A549 (cell line): ENCODE measurements around the gene RSRC1. TPM values are rescaled to one million over a fixed set of nuclear protein-coding genes. Genes with fewer than 3 reads are reported as not detected.
A peak's percentile ranks its signal among the peaks of the same experiment; 100 is the strongest.

Source experiments
- ATAC-seq, 2 experiments: fragments of 200-7000 bp in 1 of 2; fragments of >200 bp in 1 of 2; cut with Nextera tagmentation in 1 of 2; cut with Tn5 transposase in 1 of 2; 3 replicates each; pipeline versions ENCODE4 v1.8.0 to v1.9.1; 2018 to 2020; ENCODE audit warnings: mild to moderate bottlenecking in 1 of 2, moderate library complexity in 1 of 2
- CTCF ChIA-PET: fragments of 300-600 bp; sonication (Branson Sonifier 250); formaldehyde crosslinking; extraction: SDS; loops from one replicate; lab custom pipeline; 2021; ENCODE audit warnings: antibody characterized with exemption, inconsistent platforms; lab: Yijun Ruan, JAX
- POLR2A ChIA-PET: fragments of 350-600 bp; formaldehyde crosslinking; extraction: SDS; loops from one replicate; lab custom pipeline; 2021; ENCODE audit warnings: antibody characterized with exemption, inconsistent platforms; lab: Yijun Ruan, JAX
- DNase-seq, 2 experiments: peaks; one replicate each; pipeline versions ENCODE4 v3.0.0 to v3.0.0-alpha.2; 2011 to 2016; ENCODE audit warnings: low read depth in 1 of 2, low spot score in 1 of 2
- FAIRE-seq: peaks from 2 replicates; lab custom pipeline; 2011; peaks lifted over from hg19 to GRCh38; lab: Jason Lieb, UNC
- H3K27ac ChIP-seq, 2 experiments: fragments of >200 bp; sonication (Bioruptor Twin); formaldehyde crosslinking; 3 replicates each; pipeline ENCODE4 v1.5.1; 2016 to 2017
- H3K4me1 ChIP-seq: fragments of >200 bp; sonication (Bioruptor Twin); formaldehyde crosslinking; 3 replicates; pipeline ENCODE4 v1.6.1; 2016
- H3K4me2 ChIP-seq: fragments of >200 bp; sonication (Bioruptor Twin); formaldehyde crosslinking; 3 replicates; pipeline ENCODE4 v1.6.1; 2016
- H3K4me3 ChIP-seq: fragments of >200 bp; sonication (Bioruptor Twin); formaldehyde crosslinking; 3 replicates; pipeline ENCODE4 v1.5.1; 2016
- H3K9me3 ChIP-seq: fragments of >200 bp; sonication (Bioruptor Twin); formaldehyde crosslinking; 3 replicates; pipeline ENCODE4 v1.6.1; 2016
- BHLHE40 ChIP-seq: IDR thresholded peaks from 2 replicates; pipeline ENCODE4 v1.6.1; 2012; ENCODE audit warnings: low read depth, low read length, inconsistent platforms
- CBX8 ChIP-seq: fragments of 200-600 bp; sonication (generic); IDR thresholded peaks from 2 replicates; pipeline ENCODE4 v1.6.1; 2016
- CHD2 ChIP-seq: fragments of 150-350 bp; IDR thresholded peaks from 2 replicates; pipeline ENCODE4 v1.6.1; 2014; ENCODE audit warnings: low read length; ENCODE audit not compliant: partially characterized antibody
- CHD4 ChIP-seq: fragments of 200-600 bp; sonication (generic); IDR thresholded peaks from 2 replicates; pipeline ENCODE4 v1.6.1; 2016; ENCODE audit warnings: antibody characterized with exemption, mild to moderate bottlenecking, borderline replicate concordance
- EHMT2 ChIP-seq: fragments of 200-600 bp; sonication (generic); IDR thresholded peaks from 2 replicates; pipeline ENCODE4 v1.6.1; 2016; ENCODE audit warnings: antibody characterized with exemption, low read depth, mild to moderate bottlenecking, moderate library complexity
- EP300 ChIP-seq, 2 experiments: fragments of >200 bp; sonication (Bioruptor Twin); formaldehyde crosslinking; IDR thresholded peaks; 2 replicates in 1 of 2; 3 replicates in 1 of 2; pipeline ENCODE4 v1.6.1; 2016 to 2017
- FOSB ChIP-seq: fragments of 250-450 bp; sonication (Bioruptor Pico); IDR thresholded peaks from 2 replicates; pipeline ENCODE4 v1.5.0; 2020; ENCODE audit warnings: mild to moderate bottlenecking, moderate library complexity
- FOSL2 ChIP-seq, 2 experiments: fragments of 450-650 bp in 1 of 2; fragments of >200 bp in 1 of 2; sonication (Bioruptor Twin) in 1 of 2; formaldehyde crosslinking; IDR thresholded peaks; 2 replicates each; pipeline versions ENCODE4 v1.5.0 to v1.6.1; 2016 to 2020; ENCODE audit warnings: mild to moderate bottlenecking in 1 of 2, moderate library complexity in 1 of 2
- GATA3 ChIP-seq: IDR thresholded peaks from 2 replicates; pipeline ENCODE4 v1.6.1; 2012; ENCODE audit warnings: borderline replicate concordance
- HOXB5 ChIP-seq: fragments of 250-450 bp; sonication (Bioruptor Pico); IDR thresholded peaks from 2 replicates; pipeline ENCODE4 v1.5.0; 2020; ENCODE audit warnings: mild to moderate bottlenecking, moderate library complexity
- JUN ChIP-seq, 2 experiments: fragments of >200 bp; sonication (Bioruptor Twin); formaldehyde crosslinking; IDR thresholded peaks; 2 replicates in 1 of 2; 3 replicates in 1 of 2; pipeline ENCODE4 v1.6.1; 2016 to 2017
- JUNB ChIP-seq: fragments of >200 bp; sonication (Bioruptor Twin); formaldehyde crosslinking; IDR thresholded peaks from 2 replicates; pipeline ENCODE4 v1.6.1; 2016
- MAFK ChIP-seq: fragments of 450-650 bp; IDR thresholded peaks from 2 replicates; pipeline ENCODE4 v1.6.1; 2014; ENCODE audit not compliant: partially characterized antibody
- NFE2L2 ChIP-seq: fragments of 150-350 bp; conservative IDR thresholded peaks from 2 replicates; pipeline ENCODE4 v1.6.1; 2014; ENCODE audit warnings: low read length
- NPAS2 ChIP-seq: fragments of 250-450 bp; sonication (Bioruptor Pico); IDR thresholded peaks from 2 replicates; pipeline ENCODE4 v1.8.0; 2022; ENCODE audit warnings: mild to moderate bottlenecking, moderate library complexity, borderline replicate concordance
- NR3C1 ChIP-seq: fragments of >200 bp; sonication (Bioruptor Twin); formaldehyde crosslinking; IDR thresholded peaks from 3 replicates; pipeline ENCODE4 v1.6.1; 2017
- RAD21 ChIP-seq, 2 experiments: fragments of >200 bp in 1 of 2; sonication (Bioruptor Twin) in 1 of 2; formaldehyde crosslinking in 1 of 2; IDR thresholded peaks in 1 of 2; conservative IDR thresholded peaks in 1 of 2; 2 replicates in 1 of 2; 3 replicates in 1 of 2; pipeline ENCODE4 v1.6.1; 2012 to 2018; ENCODE audit warnings: inconsistent platforms in 1 of 2
- RARB ChIP-seq: fragments of 250-450 bp; sonication (Bioruptor Pico); IDR thresholded peaks from 2 replicates; pipeline ENCODE4 v1.8.0; 2021; ENCODE audit warnings: mild to moderate bottlenecking, moderate library complexity
- RCOR1 ChIP-seq: fragments of 150-350 bp; IDR thresholded peaks from 2 replicates; pipeline ENCODE4 v1.6.1; 2014; ENCODE audit warnings: antibody characterized with exemption, low read length, low read depth
- RFX5 ChIP-seq: fragments of 450-650 bp; IDR thresholded peaks from 2 replicates; pipeline ENCODE4 v1.7.1; 2014; ENCODE audit warnings: antibody characterized with exemption, mild to moderate bottlenecking, moderate library complexity
- RNF2 ChIP-seq: fragments of 200-600 bp; sonication (generic); IDR thresholded peaks from 2 replicates; pipeline ENCODE4 v1.6.1; 2016; ENCODE audit warnings: low read depth, mild to moderate bottlenecking, antibody characterized with exemption, moderate library complexity, borderline replicate concordance
- TFCP2L1 ChIP-seq: fragments of 250-450 bp; sonication (Bioruptor Pico); IDR thresholded peaks from 2 replicates; pipeline ENCODE4 v1.5.0; 2021; ENCODE audit warnings: mild to moderate bottlenecking
- ZC3H11A ChIP-seq: fragments of 450-650 bp; IDR thresholded peaks from 2 replicates; pipeline ENCODE4 v1.6.1; 2014; ENCODE audit warnings: antibody characterized with exemption, mild to moderate bottlenecking
- WGBS: methylation state at CpG from one replicate; pipeline ENCODE4 v1.1.6; 2017; ENCODE audit errors: missing lambda C conversion rate; 5-methylcytosine and 5-hydroxymethylcytosine counted together
- polyA plus RNA-seq, 4 experiments: library from polyadenylated mRNA; depleted of rRNA in 3 of 4; stranded (reverse); fragments of >200 nt; fragmentation: RNase III in 1 of 4; extraction: RNeasy Plus Mini Kit Qiagen cat#74134 plus additional on column Dnase treatment in 1 of 4; gene quantifications; 2 replicates in 3 of 4; 3 replicates in 1 of 4; pipeline ENCODE4 v1.2.3, GENCODE V29; 2011 to 2017
- TF ChIP-seq, protein P1 (sequence below): fragments of 150-350 bp; IDR thresholded peaks from 2 replicates; pipeline ENCODE4 v1.6.1; 2014; ENCODE audit warnings: low read depth, mild to moderate bottlenecking, low read length
- TF ChIP-seq, protein P2 (sequence below): IDR thresholded peaks from 2 replicates; pipeline ENCODE4 v1.6.1; 2012
- TF ChIP-seq, protein P3 (sequence below): fragments of 250-450 bp; sonication (Bioruptor Pico); IDR thresholded peaks from 2 replicates; pipeline ENCODE4 v1.5.0; 2021; ENCODE audit warnings: mild to moderate bottlenecking, moderate library complexity, borderline replicate concordance
- TF ChIP-seq, protein P4 (sequence below): fragments of 450-650 bp; IDR thresholded peaks from 2 replicates; pipeline ENCODE4 v1.6.1; 2014; ENCODE audit warnings: antibody characterized with exemption

Gene RSRC1
- polyA plus RNA-seq, 2 of the 4 experiments (the other 2 are of a cell fraction): 17.5 to 52.2 TPM

DNA sequence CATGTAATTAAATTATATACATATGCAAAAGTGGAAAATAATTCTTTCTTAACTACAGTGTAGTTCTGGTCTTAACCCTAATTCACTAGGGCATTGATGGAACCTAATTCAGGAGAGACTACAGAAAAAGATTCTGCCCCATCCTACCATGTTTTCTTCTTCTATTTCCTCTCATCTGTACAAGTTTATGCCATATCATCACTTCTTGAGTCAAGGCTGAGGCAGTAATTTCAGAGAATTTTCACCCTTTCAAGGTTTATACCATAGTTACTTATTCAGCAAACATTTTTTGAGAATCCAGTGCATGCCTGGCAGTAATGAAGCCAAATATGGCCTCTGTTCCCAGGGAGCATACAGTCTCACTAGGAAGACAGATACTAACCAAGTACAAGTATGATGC is 37.1 kb upstream of the RSRC1 start:
- DNase-seq (no peak), ATAC-seq (no peak), FAIRE-seq (no peak)
- no peak overlapping the region for H3K27ac ChIP-seq
- TF ChIP-seq HOXB5 (CRISPR knock-in tag) (no peak), RAD21 (conservative IDR thresholded peaks at IDR 0.05 in 1 of 2, IDR thresholded peaks at IDR 0.05 in 1 of 2) (no peak), NR3C1 (no peak), MAFK (peak; percentile 61), TFCP2L1 (CRISPR knock-in tag) (no peak)
- no peaks in the 10 kb centered on the region for H3K4me1 ChIP-seq
- no peak overlapping the region for H3K4me3 ChIP-seq
- no peaks in the 10 kb centered on the region for H3K9me3 ChIP-seq
- ChIA-PET CTCF (no interaction called here), POLR2A (no interaction called here)
- no peak overlapping the region for H3K4me2 ChIP-seq

DNA sequence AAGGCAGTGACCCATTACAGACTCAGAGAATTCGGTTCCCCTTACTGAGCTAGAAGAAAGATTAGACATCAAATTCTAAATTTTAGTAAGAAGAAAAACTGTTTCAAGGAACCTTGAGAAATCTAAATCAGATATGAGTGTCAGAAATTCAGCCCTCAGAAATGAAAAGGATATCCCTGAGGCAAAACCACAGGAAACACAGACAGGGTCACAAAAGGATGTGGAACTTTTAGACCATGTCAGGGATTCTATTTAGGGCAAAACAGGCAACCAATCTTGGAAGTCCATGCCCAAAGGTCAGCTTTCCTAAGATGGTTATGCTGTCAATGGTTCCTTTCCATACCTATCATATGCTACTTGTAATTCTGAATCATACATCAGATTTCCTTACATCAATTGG is 35.3 kb upstream of the RSRC1 start:
- Histone ChIP-seq H3K4me3 (no peak overlapping the region), H3K4me2 (no peak overlapping the region), H3K4me1 (no peaks in the 10 kb centered on the region), H3K27ac (no peak overlapping the region), H3K9me3 (no peaks in the 10 kb centered on the region)
- DNase-seq: no peak
- CTCF ChIA-PET: interaction anchor here (1.8 kb wide), 1 partner anchor 14 kb away, joined by 4 read pairs; no protein-coding TSS in a partner anchor
- no peak for FAIRE-seq
- ATAC-seq: no peak
- POLR2A ChIA-PET: no interaction called here
- TF ChIP-seq, protein P1, sequence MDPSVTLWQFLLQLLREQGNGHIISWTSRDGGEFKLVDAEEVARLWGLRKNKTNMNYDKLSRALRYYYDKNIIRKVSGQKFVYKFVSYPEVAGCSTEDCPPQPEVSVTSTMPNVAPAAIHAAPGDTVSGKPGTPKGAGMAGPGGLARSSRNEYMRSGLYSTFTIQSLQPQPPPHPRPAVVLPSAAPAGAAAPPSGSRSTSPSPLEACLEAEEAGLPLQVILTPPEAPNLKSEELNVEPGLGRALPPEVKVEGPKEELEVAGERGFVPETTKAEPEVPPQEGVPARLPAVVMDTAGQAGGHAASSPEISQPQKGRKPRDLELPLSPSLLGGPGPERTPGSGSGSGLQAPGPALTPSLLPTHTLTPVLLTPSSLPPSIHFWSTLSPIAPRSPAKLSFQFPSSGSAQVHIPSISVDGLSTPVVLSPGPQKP: no peak
- TF ChIP-seq BHLHE40 (no peak), NFE2L2 (no peak), GATA3 (no peak), JUNB (no peak), RCOR1 (no peak), HOXB5 (CRISPR knock-in tag) (no peak), EP300 (IDR thresholded peaks at IDR 0.05) (no peak)
- TF ChIP-seq, protein P2, sequence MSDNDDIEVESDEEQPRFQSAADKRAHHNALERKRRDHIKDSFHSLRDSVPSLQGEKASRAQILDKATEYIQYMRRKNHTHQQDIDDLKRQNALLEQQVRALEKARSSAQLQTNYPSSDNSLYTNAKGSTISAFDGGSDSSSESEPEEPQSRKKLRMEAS: no peak
- WGBS: 2% methylated on average over 1 of the region's 1 CpG

DNA sequence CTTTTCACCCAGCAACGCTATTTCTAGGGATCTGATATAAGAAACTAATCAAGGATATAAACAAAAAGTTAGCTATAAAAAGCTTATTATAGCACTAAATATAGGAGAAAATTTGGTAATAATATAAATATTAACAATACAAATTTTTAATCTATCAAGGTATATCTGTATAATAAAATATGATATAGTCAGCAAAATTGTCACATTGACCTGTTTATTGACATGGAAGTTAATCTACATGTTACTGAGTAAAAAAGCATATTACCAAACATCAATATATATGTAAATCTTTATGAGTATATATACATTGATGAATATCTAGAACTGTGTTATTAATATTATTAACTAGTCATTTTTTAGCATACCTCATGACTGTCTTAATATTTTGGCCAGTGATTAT is 30.3 kb upstream of the RSRC1 start:
- ATAC-seq: no peak
- no peaks in the 10 kb centered on the region for H3K9me3 ChIP-seq
- H3K4me3 ChIP-seq: no peak overlapping the region
- no peak for TF ChIP-seq RFX5
- TF ChIP-seq, protein P1: no peak
- TF ChIP-seq RARB (CRISPR knock-in tag): no peak
- TF ChIP-seq TFCP2L1 (CRISPR knock-in tag): no peak
- peak; percentile 80 for TF ChIP-seq MAFK
- TF ChIP-seq FOSB (CRISPR knock-in tag): no peak
- no peak for TF ChIP-seq CBX8
- TF ChIP-seq CHD2: no peak
- H3K4me2 ChIP-seq: no peak overlapping the region
- 86% methylated on average over 1 of the region's 1 CpG for WGBS
- H3K27ac ChIP-seq: no peak overlapping the region
- no peak for DNase-seq
- CTCF ChIA-PET: no interaction called here
- FAIRE-seq: no peak
- POLR2A ChIA-PET: no interaction called here
- no peaks in the 10 kb centered on the region for H3K4me1 ChIP-seq

DNA sequence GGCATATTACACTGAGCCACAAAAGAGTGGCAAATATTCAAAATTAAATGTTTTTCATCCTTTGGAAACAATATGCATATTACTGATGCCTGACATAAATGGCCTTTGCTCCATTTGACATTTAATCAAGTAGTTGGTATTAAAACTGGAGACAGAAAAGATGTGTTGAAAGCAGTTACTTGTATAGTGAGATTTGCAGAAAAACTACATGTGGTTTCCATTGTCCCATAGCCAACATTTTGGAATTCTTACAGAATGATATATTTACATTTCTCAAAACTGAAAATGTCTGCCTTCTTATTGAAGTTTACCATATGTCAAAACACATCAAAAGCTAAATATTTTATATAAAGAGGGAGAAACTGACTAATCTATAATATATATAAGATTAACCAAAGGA is 25.2 kb upstream of the RSRC1 start:
- DNase-seq (no peak), FAIRE-seq (no peak), ATAC-seq (no peak)
- Histone ChIP-seq H3K9me3 (no peaks in the 10 kb centered on the region), H3K4me3 (no peak overlapping the region), H3K4me1 (no peaks in the 10 kb centered on the region), H3K4me2 (no peak overlapping the region), H3K27ac (no peak overlapping the region)
- ChIA-PET POLR2A (no interaction called here), CTCF (interaction anchor here (1.0 kb wide), 1 partner anchor 350 kb away, joined by 3 read pairs; no protein-coding TSS in a partner anchor)
- TF ChIP-seq CHD4 (no peak), TFCP2L1 (CRISPR knock-in tag) (no peak), RAD21 (conservative IDR thresholded peaks at IDR 0.05 in 1 of 2, IDR thresholded peaks at IDR 0.05 in 1 of 2) (no peak), FOSL2 (IDR thresholded peaks at IDR 0.05) (no peak), FOSL2 (CRISPR knock-in tag; IDR thresholded peaks at IDR 0.05) (no peak), EP300 (IDR thresholded peaks at IDR 0.05) (no peak), RCOR1 (no peak), JUN (IDR thresholded peaks at IDR 0.05) (no peak), FOSB (CRISPR knock-in tag) (no peak), EHMT2 (no peak), ZC3H11A (no peak), RNF2 (no peak), NPAS2 (CRISPR knock-in tag) (no peak), NR3C1 (no peak), NFE2L2 (no peak)
- TF ChIP-seq, protein P3, sequence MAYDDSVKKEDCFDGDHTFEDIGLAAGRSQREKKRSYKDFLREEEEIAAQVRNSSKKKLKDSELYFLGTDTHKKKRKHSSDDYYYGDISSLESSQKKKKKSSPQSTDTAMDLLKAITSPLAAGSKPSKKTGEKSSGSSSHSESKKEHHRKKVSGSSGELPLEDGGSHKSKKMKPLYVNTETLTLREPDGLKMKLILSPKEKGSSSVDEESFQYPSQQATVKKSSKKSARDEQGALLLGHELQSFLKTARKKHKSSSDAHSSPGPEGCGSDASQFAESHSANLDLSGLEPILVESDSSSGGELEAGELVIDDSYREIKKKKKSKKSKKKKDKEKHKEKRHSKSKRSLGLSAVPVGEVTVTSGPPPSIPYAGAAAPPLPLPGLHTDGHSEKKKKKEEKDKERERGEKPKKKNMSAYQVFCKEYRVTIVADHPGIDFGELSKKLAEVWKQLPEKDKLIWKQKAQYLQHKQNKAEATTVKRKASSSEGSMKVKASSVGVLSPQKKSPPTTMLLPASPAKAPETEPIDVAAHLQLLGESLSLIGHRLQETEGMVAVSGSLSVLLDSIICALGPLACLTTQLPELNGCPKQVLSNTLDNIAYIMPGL: no peak
- TF ChIP-seq, protein P4, sequence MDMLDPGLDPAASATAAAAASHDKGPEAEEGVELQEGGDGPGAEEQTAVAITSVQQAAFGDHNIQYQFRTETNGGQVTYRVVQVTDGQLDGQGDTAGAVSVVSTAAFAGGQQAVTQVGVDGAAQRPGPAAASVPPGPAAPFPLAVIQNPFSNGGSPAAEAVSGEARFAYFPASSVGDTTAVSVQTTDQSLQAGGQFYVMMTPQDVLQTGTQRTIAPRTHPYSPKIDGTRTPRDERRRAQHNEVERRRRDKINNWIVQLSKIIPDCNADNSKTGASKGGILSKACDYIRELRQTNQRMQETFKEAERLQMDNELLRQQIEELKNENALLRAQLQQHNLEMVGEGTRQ: no peak
